ENCODE results near the gene MYH13. TPM values are rescaled to one million over a fixed set of nuclear protein-coding genes. Genes with fewer than 3 reads are reported as not detected.

The MYH13 gene
- total RNA-seq, 4 donors from 2014 or later = not detected

GRCh38 chr17:10352893-10353292 is 19.9 kb downstream of the MYH13 start:
- H3K4me1 ChIP-seq = no peaks in the 10 kb centered on the region
- H3K9me3 ChIP-seq = no peaks in the 10 kb centered on the region
- H3K36me3 ChIP-seq = no peaks in the 10 kb centered on the region
- no peak overlapping the region for H3K27ac ChIP-seq
- DNase-seq (ENCODE audit: low spot score in 2 of 2) = no peak
- no peak overlapping the region for H3K4me3 ChIP-seq
- H3K27me3 ChIP-seq = no peaks in the 10 kb centered on the region
- no peak for TF ChIP-seq POLR2A (IDR thresholded peaks at IDR 0.05)
- TF ChIP-seq, protein P1, sequence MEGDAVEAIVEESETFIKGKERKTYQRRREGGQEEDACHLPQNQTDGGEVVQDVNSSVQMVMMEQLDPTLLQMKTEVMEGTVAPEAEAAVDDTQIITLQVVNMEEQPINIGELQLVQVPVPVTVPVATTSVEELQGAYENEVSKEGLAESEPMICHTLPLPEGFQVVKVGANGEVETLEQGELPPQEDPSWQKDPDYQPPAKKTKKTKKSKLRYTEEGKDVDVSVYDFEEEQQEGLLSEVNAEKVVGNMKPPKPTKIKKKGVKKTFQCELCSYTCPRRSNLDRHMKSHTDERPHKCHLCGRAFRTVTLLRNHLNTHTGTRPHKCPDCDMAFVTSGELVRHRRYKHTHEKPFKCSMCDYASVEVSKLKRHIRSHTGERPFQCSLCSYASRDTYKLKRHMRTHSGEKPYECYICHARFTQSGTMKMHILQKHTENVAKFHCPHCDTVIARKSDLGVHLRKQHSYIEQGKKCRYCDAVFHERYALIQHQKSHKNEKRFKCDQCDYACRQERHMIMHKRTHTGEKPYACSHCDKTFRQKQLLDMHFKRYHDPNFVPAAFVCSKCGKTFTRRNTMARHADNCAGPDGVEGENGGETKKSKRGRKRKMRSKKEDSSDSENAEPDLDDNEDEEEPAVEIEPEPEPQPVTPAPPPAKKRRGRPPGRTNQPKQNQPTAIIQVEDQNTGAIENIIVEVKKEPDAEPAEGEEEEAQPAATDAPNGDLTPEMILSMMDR (IDR thresholded peaks at IDR 0.05) = no peak
- TF ChIP-seq EP300 (IDR thresholded peaks at IDR 0.05) = no peak

- Histone ChIP-seq H3K9me3 (no peaks in the 10 kb centered on the region), H3K4me1 (no peaks in the 10 kb centered on the region), H3K27me3 (no peaks in the 10 kb centered on the region), H3K27ac (no peak overlapping the region), H3K36me3 (no peaks in the 10 kb centered on the region), H3K4me3 (no peak overlapping the region)
- 100% methylated on average over 1 of the region's 1 CpG for WGBS, 2 donors
- TF ChIP-seq POLR2A (IDR thresholded peaks at IDR 0.05) = no peak
- no peak for DNase-seq (ENCODE audit: low spot score in 2 of 2)
Measured at GRCh38 chr17:10349403-10349802, 23.4 kb downstream of the MYH13 start.

GRCh38 chr17:10344816-10345215 is 28.0 kb downstream of the MYH13 start:
- 87 to 88% methylated on average over 3 of the region's 3 CpGs for WGBS, 2 donors
- H3K9me3 ChIP-seq = no peaks in the 10 kb centered on the region
- TF ChIP-seq EP300 (IDR thresholded peaks at IDR 0.05) = no peak
- TF ChIP-seq, protein P1 (IDR thresholded peaks at IDR 0.05) = no peak
- no peak for TF ChIP-seq POLR2A (IDR thresholded peaks at IDR 0.05)

GRCh38 chr17:10339051-10339450 is 33.8 kb downstream of the MYH13 start:
- Histone ChIP-seq H3K9me3 (no peaks in the 10 kb centered on the region), H3K27ac (no peak overlapping the region), H3K4me3 (no peak overlapping the region), H3K4me1 (no peaks in the 10 kb centered on the region), H3K36me3 (no peaks in the 10 kb centered on the region), H3K27me3 (no peaks in the 10 kb centered on the region)
- no peak for DNase-seq (ENCODE audit: low spot score in 2 of 2)
- 82 to 88% methylated on average over 8 of the region's 8 CpGs for WGBS, 2 donors
- TF ChIP-seq EP300 (IDR thresholded peaks at IDR 0.05) = no peak
- TF ChIP-seq, protein P1 (IDR thresholded peaks at IDR 0.05) = no peak
- no peak for TF ChIP-seq POLR2A (IDR thresholded peaks at IDR 0.05)

More at GRCh38 chr17:10344816-10345215, 28.0 kb downstream of the MYH13 start:
- no peaks in the 10 kb centered on the region for H3K27me3 ChIP-seq
- no peaks in the 10 kb centered on the region for H3K36me3 ChIP-seq
- no peak overlapping the region for H3K27ac ChIP-seq
- no peak overlapping the region for H3K4me3 ChIP-seq
- no peak for DNase-seq (ENCODE audit: low spot score in 2 of 2)
- H3K4me1 ChIP-seq = no peaks in the 10 kb centered on the region

GRCh38 chr17:10337976-10338375 is 34.8 kb downstream of the MYH13 start:
- Histone ChIP-seq H3K27me3 (no peaks in the 10 kb centered on the region), H3K27ac (no peak overlapping the region), H3K4me1 (no peaks in the 10 kb centered on the region), H3K9me3 (no peaks in the 10 kb centered on the region), H3K4me3 (no peak overlapping the region), H3K36me3 (no peaks in the 10 kb centered on the region)
- DNase-seq (ENCODE audit: low spot score in 2 of 2) = no peak
- WGBS, 2 donors = 72 to 78% methylated on average over 9 of the region's 9 CpGs
- TF ChIP-seq POLR2A (IDR thresholded peaks at IDR 0.05) = no peak
- TF ChIP-seq, protein P1 (IDR thresholded peaks at IDR 0.05) = no peak
- TF ChIP-seq EP300 (IDR thresholded peaks at IDR 0.05) = no peak

DNA sequence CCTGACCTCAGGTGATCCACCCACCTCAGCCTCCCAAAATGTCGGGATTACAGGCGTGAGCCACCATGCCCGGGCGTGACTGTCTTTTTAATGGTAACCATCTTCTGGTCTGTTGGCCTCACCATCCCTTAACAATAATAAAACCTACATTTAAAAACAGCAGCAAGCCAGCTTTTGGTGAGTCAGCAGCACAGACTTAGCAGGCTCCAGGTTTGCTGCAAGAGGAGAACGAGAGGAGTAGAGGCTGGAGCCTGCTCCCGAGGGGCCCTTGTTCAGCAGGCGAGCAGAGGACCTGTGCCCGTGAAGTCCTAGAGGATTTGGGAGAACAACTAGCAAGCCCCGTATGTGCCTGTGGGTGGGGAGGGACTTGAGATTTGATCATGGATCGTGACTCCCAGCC is 35.7 kb downstream of the MYH13 start:
- Histone ChIP-seq H3K36me3 (no peaks in the 10 kb centered on the region), H3K27me3 (no peaks in the 10 kb centered on the region), H3K4me1 (no peaks in the 10 kb centered on the region), H3K9me3 (no peaks in the 10 kb centered on the region), H3K4me3 (no peak overlapping the region), H3K27ac (no peak overlapping the region)
- no peak for TF ChIP-seq POLR2A (IDR thresholded peaks at IDR 0.05)
- TF ChIP-seq, protein P1 (IDR thresholded peaks at IDR 0.05) = no peak
- TF ChIP-seq EP300 (IDR thresholded peaks at IDR 0.05) = no peak
- WGBS, 2 donors = 68 to 76% methylated on average over 10 of the region's 10 CpGs
- DNase-seq (ENCODE audit: low spot score in 2 of 2) = no peak
